Measurements from ENCODE around the gene F10. TPM values are rescaled to one million over a fixed set of nuclear protein-coding genes. Genes with fewer than 3 reads are reported as not detected.
"Not testable (repeated sequence)": the region's sequence is repeated elsewhere in the genome, so short reads cannot be mapped to it uniquely, and the experiment has no call there.

Gene F10
- total RNA-seq = not detected

DNA sequence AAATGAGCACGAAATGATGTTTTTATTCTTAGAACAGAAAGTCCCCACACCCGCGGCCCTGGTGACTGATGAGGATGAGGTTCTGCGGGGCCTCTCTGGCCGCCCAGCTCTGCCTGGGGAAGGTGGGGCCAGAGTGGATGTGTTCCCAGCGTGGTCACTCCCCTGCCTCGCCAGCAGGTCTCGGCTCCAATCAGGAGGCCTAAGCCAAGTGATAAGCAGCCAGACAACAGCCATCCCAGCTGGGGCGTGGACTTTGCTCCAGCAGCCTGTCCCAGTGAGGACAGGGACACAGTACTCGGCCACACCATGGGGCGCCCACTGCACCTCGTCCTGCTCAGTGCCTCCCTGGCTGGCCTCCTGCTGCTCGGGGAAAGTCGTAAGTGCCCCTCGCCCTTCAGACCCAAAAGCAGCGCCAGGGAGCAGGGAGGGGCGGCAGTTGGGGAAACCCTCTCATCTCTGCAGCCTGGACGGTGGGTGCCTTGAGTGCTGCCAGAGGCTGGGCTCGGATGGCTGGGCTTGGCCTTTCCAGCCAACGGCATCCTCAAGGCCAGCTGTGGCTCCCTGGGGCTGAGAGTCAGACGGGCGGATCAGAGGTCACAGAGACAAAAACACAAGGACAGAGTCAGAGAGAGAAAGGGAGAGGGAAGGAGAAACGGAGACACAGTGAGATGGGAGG is at the start of gene F10:
TSS of gene F10 (plus strand) at position 250 of the 676 bp plus-strand sequence. CDS start at position 307, 57 bp downstream.
- H3K4me3 Mint-ChIP-seq = no peak within 1 kb of the TSS
- H3K36me3 Mint-ChIP-seq (ENCODE audit: insufficient read depth in 2 of 2) = no peaks in the 10 kb centered on the region
- H3K4me1 Mint-ChIP-seq (ENCODE audit: low read depth) = no peaks in the 10 kb centered on the region
- no peak for DNase-seq
- H3K27me3 Mint-ChIP-seq (ENCODE audit: low read depth) = peaks cover 7% of the 10 kb centered on the region
- no peak for ATAC-seq (replicated peaks in 1 of 2)
- H3K27ac Mint-ChIP-seq = no peak within 1 kb of the TSS
- H3K9me3 Mint-ChIP-seq = no peaks in the 10 kb centered on the region

DNA sequence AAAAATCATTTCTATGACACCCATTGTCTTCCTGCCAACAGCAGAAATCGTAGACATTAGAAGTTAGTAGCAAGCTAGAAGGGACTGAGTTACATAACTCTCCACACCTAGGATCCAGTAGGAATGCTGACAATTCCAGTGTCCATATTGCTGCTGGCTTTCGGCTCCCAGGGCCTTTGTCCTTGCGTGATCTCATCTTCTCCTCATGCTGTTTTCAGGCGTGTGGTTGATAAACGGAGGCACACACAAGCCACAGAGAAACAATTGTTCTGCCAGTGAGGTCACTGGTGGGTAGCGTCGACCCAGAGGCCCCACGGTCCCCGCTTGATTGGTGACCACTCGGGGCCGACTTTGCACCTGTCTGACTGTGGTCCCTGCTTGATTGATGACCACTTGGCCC is 48.7 kb upstream of the F10 start:
- no peak overlapping the region for H3K27ac Mint-ChIP-seq
- no peak for DNase-seq

DNA sequence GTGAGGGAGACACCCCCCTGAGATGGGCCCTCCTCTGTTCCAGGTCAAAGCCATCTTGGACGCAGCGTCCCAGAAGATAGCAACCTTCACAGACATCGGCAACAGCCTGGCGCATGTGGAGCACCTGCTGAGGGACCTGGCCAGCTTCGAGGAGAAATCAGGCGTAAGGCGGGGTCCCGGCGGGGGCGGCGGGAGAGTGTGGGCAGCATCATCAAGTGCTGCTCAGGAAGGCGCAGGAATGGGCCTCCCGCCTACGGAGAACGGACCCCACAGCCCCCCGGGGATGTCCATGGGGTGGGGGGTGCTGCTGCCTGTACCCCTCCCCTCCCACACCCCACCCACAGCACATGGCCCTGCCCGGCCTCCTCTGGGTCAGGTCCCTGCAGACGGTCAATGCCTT is 48.2 kb upstream of the F10 start:
- H3K4me1 Mint-ChIP-seq (ENCODE audit: low read depth) = no peaks in the 10 kb centered on the region
- peaks cover 2 to 3% of the 10 kb centered on the region in 2 donors for H3K36me3 Mint-ChIP-seq (ENCODE audit: insufficient read depth in 2 of 2)
- no peak for ATAC-seq (replicated peaks in 1 of 2)
- no peak for DNase-seq
- H3K4me3 Mint-ChIP-seq = no peak overlapping the region
- no peaks in the 10 kb centered on the region for H3K27me3 Mint-ChIP-seq (ENCODE audit: low read depth)
- H3K27ac Mint-ChIP-seq = no peak overlapping the region
- H3K9me3 Mint-ChIP-seq = peaks cover 0 to 2% of the 10 kb centered on the region in 2 donors

More for the DNA sequence above, 48.7 kb upstream of the F10 start:
- no peak for ATAC-seq (replicated peaks in 1 of 2)
- Mint-ChIP-seq H3K9me3 (peaks cover 0 to 2% of the 10 kb centered on the region in 2 donors), H3K27me3 (ENCODE audit: low read depth) (no peaks in the 10 kb centered on the region), H3K4me1 (ENCODE audit: low read depth) (no peaks in the 10 kb centered on the region), H3K36me3 (ENCODE audit: insufficient read depth in 2 of 2) (peaks cover 2 to 3% of the 10 kb centered on the region in 2 donors), H3K4me3 (no peak overlapping the region)

DNA sequence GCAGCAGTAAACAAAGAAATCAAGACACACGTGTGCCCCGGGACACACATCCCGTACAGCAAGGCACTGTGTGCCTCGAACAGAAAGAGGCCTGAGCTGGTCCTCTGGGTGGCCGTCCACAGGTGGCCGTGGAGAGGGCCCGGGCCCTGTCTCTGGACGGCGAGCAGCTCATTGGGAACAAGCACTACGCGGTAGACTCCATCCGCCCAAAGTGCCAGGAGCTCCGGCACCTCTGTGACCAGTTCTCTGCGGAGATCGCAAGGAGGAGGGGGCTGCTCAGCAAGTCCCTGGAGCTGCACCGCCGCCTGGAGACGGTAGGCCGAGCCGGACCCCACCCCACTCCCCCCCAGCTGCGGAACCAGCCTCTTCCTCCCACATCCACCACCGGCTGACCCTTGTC is 47.7 kb upstream of the F10 start:
- DNase-seq (no peak), ATAC-seq (replicated peaks in 1 of 2) (no peak)
- H3K27me3 Mint-ChIP-seq (ENCODE audit: low read depth) = no peaks in the 10 kb centered on the region
- peaks cover 0 to 2% of the 10 kb centered on the region in 2 donors for H3K9me3 Mint-ChIP-seq
- no peak overlapping the region for H3K27ac Mint-ChIP-seq
- H3K36me3 Mint-ChIP-seq (ENCODE audit: insufficient read depth in 2 of 2) = peaks cover 2 to 3% of the 10 kb centered on the region in 2 donors
- no peak overlapping the region for H3K4me3 Mint-ChIP-seq
- no peaks in the 10 kb centered on the region for H3K4me1 Mint-ChIP-seq (ENCODE audit: low read depth)

DNA sequence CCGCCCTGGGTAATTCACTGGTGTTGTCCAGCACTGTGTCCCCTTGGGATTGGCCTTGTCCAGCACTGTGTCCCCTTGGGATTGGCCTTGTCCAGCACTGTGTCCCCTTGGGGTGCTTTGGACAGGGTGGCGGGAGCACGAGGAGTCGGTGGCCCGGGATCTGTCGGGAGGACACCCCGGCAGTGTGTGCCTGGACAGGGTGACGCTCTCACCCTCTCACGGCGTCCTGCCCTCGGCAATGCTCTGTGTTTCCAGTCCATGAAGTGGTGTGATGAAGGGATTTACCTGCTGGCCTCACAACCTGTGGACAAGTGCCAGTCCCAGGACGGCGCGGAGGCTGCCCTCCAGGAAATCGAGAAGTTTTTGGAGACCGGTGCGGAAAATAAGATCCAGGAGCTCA is 46.9 kb upstream of the F10 start:
- H3K4me3 Mint-ChIP-seq = no peak overlapping the region
- no peak overlapping the region for H3K27ac Mint-ChIP-seq
- ATAC-seq (replicated peaks in 1 of 2) (no peak), DNase-seq (no peak)
- no peaks in the 10 kb centered on the region for H3K4me1 Mint-ChIP-seq (ENCODE audit: low read depth)
- peaks cover 0 to 2% of the 10 kb centered on the region in 2 donors for H3K9me3 Mint-ChIP-seq
- no peaks in the 10 kb centered on the region for H3K27me3 Mint-ChIP-seq (ENCODE audit: low read depth)
- H3K36me3 Mint-ChIP-seq (ENCODE audit: insufficient read depth in 2 of 2) = peaks cover 2 to 3% of the 10 kb centered on the region in 2 donors

DNA sequence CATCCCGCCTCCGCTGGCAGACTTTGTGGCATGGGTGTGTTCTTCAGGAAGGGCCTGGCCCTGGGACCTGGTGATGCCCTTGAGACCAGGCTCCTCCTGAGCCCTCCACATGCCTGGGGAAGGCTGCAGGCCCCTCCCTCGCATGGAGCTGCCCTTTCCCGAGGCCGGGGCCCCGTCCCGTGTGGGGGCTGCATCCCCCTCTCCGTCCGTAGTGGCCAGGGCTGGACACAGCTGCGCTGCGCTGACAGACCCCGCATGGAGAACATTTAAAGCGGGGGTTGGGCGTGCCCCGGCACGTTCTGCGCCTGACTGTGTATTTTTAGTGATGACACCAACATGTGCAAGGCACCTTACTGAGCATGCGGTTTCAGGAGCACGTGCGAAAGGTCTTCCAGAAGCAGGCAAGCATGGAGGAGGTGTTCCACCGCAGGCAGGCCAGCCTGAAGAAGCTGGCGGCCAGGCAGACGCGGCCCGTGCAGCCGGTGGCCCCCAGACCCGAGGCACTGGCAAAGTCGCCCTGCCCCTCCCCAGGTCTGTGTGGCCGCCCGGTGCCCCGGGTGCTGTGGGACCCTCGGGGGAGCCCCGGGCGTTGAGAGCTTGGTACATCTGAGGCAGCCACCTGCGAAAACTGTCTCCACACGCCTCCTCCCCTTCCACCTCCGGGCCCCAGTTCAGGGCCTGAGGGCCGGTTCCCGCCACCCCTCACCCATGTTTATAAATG is 45.8 kb upstream of the F10 start:
- Mint-ChIP-seq H3K27ac (no peak overlapping the region), H3K9me3 (no peaks in the 10 kb centered on the region), H3K4me1 (ENCODE audit: low read depth) (no peaks in the 10 kb centered on the region), H3K27me3 (ENCODE audit: low read depth) (no peaks in the 10 kb centered on the region), H3K4me3 (no peak overlapping the region), H3K36me3 (ENCODE audit: insufficient read depth in 2 of 2) (peaks cover 2% of the 10 kb centered on the region in 2 donors)
- ATAC-seq (replicated peaks in 1 of 2) = no peak
- no peak for DNase-seq

DNA sequence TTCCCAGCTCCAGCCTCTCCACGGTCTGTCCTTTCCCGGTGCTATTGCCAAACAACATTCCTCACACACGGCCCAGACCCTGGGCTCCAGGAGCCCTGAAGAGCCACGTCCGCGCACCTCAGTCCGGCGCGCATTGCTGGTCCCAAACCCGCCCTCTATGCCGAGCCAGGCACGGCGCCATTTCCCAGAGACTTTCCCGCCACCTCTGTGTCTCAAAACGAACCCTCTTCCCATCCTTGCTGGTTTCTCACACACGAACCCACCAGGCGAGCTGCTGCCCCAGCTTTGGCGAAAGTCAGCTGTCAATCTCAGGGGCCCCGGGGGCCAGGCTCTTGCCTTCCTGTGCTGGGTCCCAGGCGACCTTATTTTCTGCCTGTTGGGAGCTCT is 45.0 kb upstream of the F10 start:
- Mint-ChIP-seq H3K27ac (no peak overlapping the region), H3K9me3 (no peaks in the 10 kb centered on the region), H3K36me3 (ENCODE audit: insufficient read depth in 2 of 2) (peaks cover 2% of the 10 kb centered on the region in 2 donors), H3K27me3 (ENCODE audit: low read depth) (no peaks in the 10 kb centered on the region), H3K4me3 (no peak overlapping the region), H3K4me1 (ENCODE audit: low read depth) (no peaks in the 10 kb centered on the region)
- DNase-seq (no peak), ATAC-seq (replicated peaks in 1 of 2) (no peak)

DNA sequence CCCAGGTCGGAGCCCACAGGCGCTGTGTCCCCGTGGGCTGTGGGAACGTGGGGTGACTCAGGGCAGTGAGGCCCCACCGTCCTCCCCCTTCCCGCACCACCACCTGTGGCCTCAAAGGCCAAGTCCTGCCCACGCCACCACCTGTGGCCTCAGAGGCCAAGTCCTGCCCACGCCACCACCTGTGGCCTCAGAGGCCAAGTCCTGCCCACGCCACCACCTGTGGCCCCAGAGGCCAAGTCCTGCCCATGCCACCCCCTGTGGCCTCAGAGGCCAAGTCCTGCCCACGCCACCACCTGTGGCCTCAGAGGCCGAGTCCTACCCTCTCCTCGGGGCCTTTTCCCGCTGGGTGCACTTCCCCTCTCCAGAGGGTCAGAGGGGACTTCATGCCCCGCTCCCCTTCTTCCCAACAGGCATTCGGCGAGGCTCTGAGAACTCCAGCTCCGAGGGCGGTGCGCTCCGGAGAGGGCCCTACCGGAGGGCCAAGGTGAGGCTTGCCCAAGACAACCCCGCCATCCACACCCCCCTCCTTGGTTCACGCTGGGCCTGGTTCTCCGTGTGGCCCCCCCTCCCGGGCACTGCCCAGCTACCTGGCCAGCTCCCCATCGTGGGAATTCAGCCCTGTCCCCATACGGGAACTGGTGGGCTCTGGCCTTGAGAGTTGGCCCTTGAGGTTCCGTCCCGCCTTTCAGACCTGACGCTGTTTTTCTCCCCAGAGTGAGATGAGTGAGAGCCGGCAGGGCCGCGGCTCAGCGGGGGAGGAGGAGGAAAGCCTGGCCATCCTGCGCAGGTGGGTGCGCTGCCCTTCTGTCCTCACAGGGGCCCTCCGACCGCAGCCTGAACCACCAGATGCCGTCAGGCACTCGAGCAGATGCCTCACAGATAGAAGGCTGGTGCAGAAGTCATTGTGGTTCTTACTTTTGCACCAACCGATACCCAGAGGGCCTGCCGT is 44.4 kb upstream of the F10 start:
- H3K27ac Mint-ChIP-seq = no peak overlapping the region
- no peaks in the 10 kb centered on the region for H3K36me3 Mint-ChIP-seq (ENCODE audit: insufficient read depth in 2 of 2)
- H3K4me1 Mint-ChIP-seq (ENCODE audit: low read depth) = no peaks in the 10 kb centered on the region
- H3K9me3 Mint-ChIP-seq = no peaks in the 10 kb centered on the region
- no peaks in the 10 kb centered on the region for H3K27me3 Mint-ChIP-seq (ENCODE audit: low read depth)
- no peak overlapping the region for H3K4me3 Mint-ChIP-seq
- no peak for DNase-seq
- no peak for ATAC-seq (replicated peaks in 1 of 2)

DNA sequence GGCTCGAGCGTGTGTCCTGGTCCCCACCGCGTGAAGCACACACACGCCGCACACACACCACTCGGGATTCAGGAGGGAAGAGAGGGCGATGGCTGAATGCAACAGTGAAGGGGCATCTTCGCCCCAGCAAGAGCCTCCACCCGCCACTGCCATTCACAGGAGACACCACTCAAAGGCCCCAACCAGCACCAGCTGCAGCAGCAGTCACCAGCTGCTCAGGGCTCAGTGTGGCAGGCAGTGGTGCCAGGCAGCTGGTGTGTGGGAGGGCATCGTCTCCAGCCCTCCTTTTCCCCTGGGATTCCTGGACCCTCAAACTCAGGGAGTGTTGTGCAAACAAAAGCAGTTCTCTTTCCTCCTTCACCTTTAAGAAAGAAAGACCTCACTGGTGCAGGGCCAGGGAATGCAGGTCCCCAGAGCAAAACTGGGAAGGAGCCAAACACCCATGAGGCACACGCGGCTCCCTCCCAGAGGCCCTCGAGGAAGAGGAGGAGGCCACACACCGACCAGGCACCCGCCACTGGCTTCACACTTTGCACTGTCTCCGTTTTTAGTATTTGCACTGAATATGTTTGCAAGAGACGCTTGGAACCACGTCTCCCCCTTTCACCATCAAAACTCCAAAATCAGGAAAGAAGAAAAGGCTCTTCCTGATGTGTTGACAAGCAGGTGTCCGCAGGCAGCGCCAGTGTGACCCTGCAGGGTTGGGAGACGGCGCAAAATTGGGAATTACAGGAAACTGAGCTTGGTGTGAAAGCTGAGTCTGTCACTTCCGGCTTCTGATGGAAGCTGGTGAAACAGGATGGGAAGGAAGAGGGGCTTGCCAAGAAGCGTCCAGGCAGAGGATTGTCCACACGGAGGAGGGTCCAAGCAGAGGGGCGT is 43.5 kb upstream of the F10 start:
- Mint-ChIP-seq H3K27ac (no peak overlapping the region), H3K9me3 (no peaks in the 10 kb centered on the region), H3K36me3 (ENCODE audit: insufficient read depth in 2 of 2) (no peaks in the 10 kb centered on the region), H3K27me3 (ENCODE audit: low read depth) (no peaks in the 10 kb centered on the region), H3K4me1 (ENCODE audit: low read depth) (no peaks in the 10 kb centered on the region), H3K4me3 (no peak overlapping the region)
- no peak for ATAC-seq (replicated peaks in 1 of 2)
- DNase-seq = no peak

DNA sequence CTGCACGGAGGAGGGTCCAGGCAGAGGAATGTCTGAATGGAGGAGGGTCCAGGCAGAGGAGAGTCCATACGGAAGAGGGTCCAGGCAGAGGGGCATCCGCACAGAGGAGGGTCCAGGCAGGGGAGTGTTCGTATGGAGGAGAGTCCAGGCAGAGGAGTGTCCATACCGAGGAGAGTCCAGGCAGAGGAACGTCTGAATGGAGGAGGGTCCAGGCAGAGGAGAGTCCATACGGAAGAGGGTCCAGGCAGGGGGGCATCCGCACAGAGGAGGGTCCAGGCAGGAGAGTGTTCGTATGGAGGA is 42.9 kb upstream of the F10 start:
- not testable (repeated sequence) for H3K4me3 Mint-ChIP-seq; ATAC-seq (replicated peaks in 1 of 2); H3K36me3 Mint-ChIP-seq (ENCODE audit: insufficient read depth in 2 of 2); H3K27ac Mint-ChIP-seq; H3K9me3 Mint-ChIP-seq; H3K4me1 Mint-ChIP-seq (ENCODE audit: low read depth); DNase-seq; H3K27me3 Mint-ChIP-seq (ENCODE audit: low read depth)

DNA sequence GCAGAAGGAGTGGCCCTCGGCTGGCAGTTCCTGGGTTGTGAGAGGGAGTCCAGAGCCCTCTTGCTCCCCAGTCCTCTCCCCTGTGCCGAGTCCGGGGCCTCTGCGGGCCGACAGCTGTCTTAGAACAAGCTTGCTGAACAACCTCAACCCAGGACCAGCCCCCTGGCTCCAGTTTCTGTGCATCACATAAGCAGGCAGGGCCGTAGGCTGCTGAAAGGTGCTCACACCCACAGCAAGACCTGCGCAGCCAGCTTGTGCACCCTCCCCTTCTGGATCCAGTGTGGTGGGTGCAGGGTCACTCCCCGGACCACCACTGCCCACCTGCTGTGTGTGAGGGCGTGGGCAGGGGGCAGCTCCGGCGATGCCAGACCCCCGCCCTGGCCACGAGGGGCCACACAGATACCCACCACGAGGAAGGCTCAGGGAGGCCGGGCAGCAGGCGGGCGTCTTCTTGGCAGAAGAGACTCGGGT is 42.2 kb upstream of the F10 start:
- Mint-ChIP-seq H3K4me1 (ENCODE audit: low read depth) (no peaks in the 10 kb centered on the region), H3K4me3 (no peak overlapping the region), H3K9me3 (no peaks in the 10 kb centered on the region), H3K27ac (no peak overlapping the region), H3K36me3 (ENCODE audit: insufficient read depth in 2 of 2) (no peaks in the 10 kb centered on the region), H3K27me3 (ENCODE audit: low read depth) (no peaks in the 10 kb centered on the region)
- DNase-seq (no peak), ATAC-seq (replicated peaks in 1 of 2) (no peak)

DNA sequence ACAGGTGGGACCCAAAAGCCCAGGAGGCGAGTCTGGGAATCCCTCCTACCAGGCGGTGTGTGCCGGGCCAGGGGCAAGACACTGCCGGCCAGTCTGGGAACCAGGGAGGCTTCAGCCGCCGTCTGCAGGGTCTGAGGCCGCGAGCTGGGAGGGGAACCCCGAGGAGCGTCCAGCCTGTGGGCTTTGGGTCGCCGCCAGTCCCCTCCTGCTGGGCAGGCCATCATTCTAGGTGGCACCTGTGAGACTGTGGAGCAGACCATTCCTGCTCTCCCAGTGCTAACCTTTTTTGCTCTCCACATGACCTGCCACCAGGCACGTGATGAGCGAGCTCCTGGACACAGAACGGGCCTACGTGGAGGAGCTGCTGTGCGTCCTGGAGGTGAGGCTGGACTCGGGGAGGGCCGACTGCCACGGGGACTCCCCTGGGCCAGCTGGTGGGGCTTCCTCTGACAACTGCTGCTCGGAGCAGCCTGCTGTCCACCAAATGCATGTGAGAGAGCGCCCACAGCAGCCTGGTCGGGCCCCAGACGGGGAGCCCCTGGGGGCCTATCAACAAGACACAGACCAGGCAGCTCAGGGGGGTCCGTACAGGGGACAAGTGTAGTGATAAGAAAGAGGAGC is 41.6 kb upstream of the F10 start:
- DNase-seq = no peak
- H3K9me3 Mint-ChIP-seq = no peaks in the 10 kb centered on the region

More for the DNA sequence above, 41.6 kb upstream of the F10 start:
- Mint-ChIP-seq H3K27me3 (ENCODE audit: low read depth) (no peaks in the 10 kb centered on the region), H3K4me3 (no peak overlapping the region), H3K36me3 (ENCODE audit: insufficient read depth in 2 of 2) (no peaks in the 10 kb centered on the region), H3K27ac (no peak overlapping the region), H3K4me1 (ENCODE audit: low read depth) (no peaks in the 10 kb centered on the region)
- no peak for ATAC-seq (replicated peaks in 1 of 2)

Data from activated T-cell treated with anti-CD3 and anti-CD28 coated beads, Interleukin-2, amount 50 U/mL, for 72 hours (primary cell).